Measurements from ENCODE around the gene BPTF. TPM values are rescaled to one million over a fixed set of nuclear protein-coding genes. Genes with fewer than 3 reads are reported as not detected.

Gene BPTF
- total and polyA plus RNA-seq, 2 of the 13 experiments (the other 11 are each of a cell fraction or from before 2014, with no cell fraction given), result 43.5 to 66.1 TPM

GRCh38 chr17:67993153-67993997 lies 168.1 kb downstream of the BPTF start (continued):
- TF ChIP-seq DZIP1 (CRISPR knock-in tag; IDR thresholded peaks at IDR 0.05), result peak; percentile 30; the same call in 1 of the 2 replicates
- TF ChIP-seq SUZ12 (IDR thresholded peaks at IDR 0.05; ENCODE audit: low read depth, low read length), result no peak
- TF ChIP-seq IRF9 (CRISPR knock-in tag; IDR thresholded peaks at IDR 0.05; ENCODE audit: borderline replicate concordance), result peak; percentile 57; the same call in 1 of the 2 replicates
- TF ChIP-seq PREB (CRISPR knock-in tag; IDR thresholded peaks at IDR 0.05), result no peak
- no peak for TF ChIP-seq NKX3-1 (CRISPR knock-in tag; IDR thresholded peaks at IDR 0.05)
- no peak for TF ChIP-seq GMEB2 (CRISPR knock-in tag; IDR thresholded peaks at IDR 0.05; ENCODE audit: low read depth)
- TF ChIP-seq ZNF713 (CRISPR knock-in tag; IDR thresholded peaks at IDR 0.05), result 0 out of 2 replicates have a peak, but pooled peaks have one; percentile 77
- TF ChIP-seq SAFB2 (CRISPR knock-in tag; IDR thresholded peaks at IDR 0.05; ENCODE audit: borderline replicate concordance, low read depth), result no peak
- 0 out of 2 replicates have a peak, but pooled peaks have one; percentile 3 for TF ChIP-seq ELF3 (CRISPR knock-in tag; IDR thresholded peaks at IDR 0.05)
- no peak for TF ChIP-seq FOXO4 (CRISPR knock-in tag; conservative IDR thresholded peaks at IDR 0.05)
- no peak for TF ChIP-seq ZSCAN22 (CRISPR knock-in tag; IDR thresholded peaks at IDR 0.05)
- TF ChIP-seq ZNF703 (CRISPR knock-in tag; IDR thresholded peaks at IDR 0.05; ENCODE audit: borderline replicate concordance), result no peak
- TF ChIP-seq ZNF841 (CRISPR knock-in tag; IDR thresholded peaks at IDR 0.05; ENCODE audit: borderline replicate concordance), result no peak
- no peak for TF ChIP-seq ZBTB1 (CRISPR knock-in tag; IDR thresholded peaks at IDR 0.05; ENCODE audit: borderline replicate concordance)
- TF ChIP-seq FOXO1 (CRISPR knock-in tag; IDR thresholded peaks at IDR 0.05), result no peak
- TF ChIP-seq CENPBD1 (CRISPR knock-in tag; IDR thresholded peaks at IDR 0.05; ENCODE audit: borderline replicate concordance, low read depth), result no peak
- no peak for TF ChIP-seq HMG20B (CRISPR knock-in tag; conservative IDR thresholded peaks at IDR 0.05)
- TF ChIP-seq ZNF10 (CRISPR knock-in tag; IDR thresholded peaks at IDR 0.05; ENCODE audit: borderline replicate concordance, low read depth), result no peak
- TF ChIP-seq ZSCAN29 (CRISPR knock-in tag; conservative IDR thresholded peaks at IDR 0.05), result no peak; the same call in 1 of the 2 replicates
- no peak for TF ChIP-seq RXRA (CRISPR knock-in tag; IDR thresholded peaks at IDR 0.05)
- TF ChIP-seq ZNF562 (CRISPR knock-in tag; IDR thresholded peaks at IDR 0.05; ENCODE audit: borderline replicate concordance), result no peak

Data from HepG2 (cell line).